HG02588 (cell line): ENCODE measurements around the gene TRHDE.
"Not testable (repeated sequence)": the region's sequence is repeated elsewhere in the genome, so short reads cannot be mapped to it uniquely, and the experiment has no call there.

Experiments used
- ATAC-seq: cut with Tn5 transposase; IDR thresholded peaks from one replicate; pipeline ENCODE4 v1.9.1; 2021; ENCODE audit warnings: mild to moderate bottlenecking, moderate library complexity; ENCODE audit not compliant: unreplicated experiment

Gene TRHDE

GRCh38 chr12:72699362-72699761 is 427.2 kb downstream of the TRHDE start:
- ATAC-seq: no peak

- not testable (repeated sequence) for ATAC-seq
Measured at GRCh38 chr12:72712025-72712424, 439.9 kb downstream of the TRHDE start.

DNA sequence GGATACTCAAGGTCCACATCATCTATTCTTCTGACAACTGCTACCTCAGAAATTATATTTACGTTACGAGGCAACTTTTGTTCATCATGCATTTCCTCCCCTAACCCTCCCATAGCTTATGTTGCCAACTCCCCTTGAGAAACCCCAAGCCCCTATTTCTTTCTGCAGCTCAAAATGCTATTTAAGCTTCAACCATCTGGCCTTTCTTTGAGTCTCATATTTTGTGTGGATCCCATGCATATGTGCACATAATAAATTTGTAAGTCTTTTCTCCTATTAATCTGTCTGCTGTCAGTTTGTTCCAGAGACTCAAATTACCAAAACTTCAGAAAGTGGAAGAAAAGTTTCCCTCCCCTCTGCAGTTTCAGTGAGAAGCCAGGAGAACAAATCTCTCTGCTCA is 444.1 kb downstream of the TRHDE start:
- ATAC-seq: no peak

GRCh38 chr12:72717036-72717435 is 444.9 kb downstream of the TRHDE start:
- no peak for ATAC-seq
